Measurements from ENCODE around the gene HSD3B7.

- TF ChIP-seq CTCF (IDR thresholded peaks at IDR 0.05) (no peak), POLR2AphosphoS5 (IDR thresholded peaks at IDR 0.05; ENCODE audit: insufficient read depth in 1 of 2, low read depth in 1 of 2) (no peak)
Measured at GRCh38 chr16:30969246-30969842, 15.7 kb upstream of the HSD3B7 start.
